Astrocyte (in vitro differentiated cells and primary cell): ENCODE measurements around the gene HPSE2.

Source experiments
- CTCF ChIP-seq: IDR thresholded peaks from 2 replicates; pipeline ENCODE4 v1.5.1; 2011; ENCODE audit warnings: low read depth, mild to moderate bottlenecking, inconsistent platforms, low read length, moderate library complexity; ENCODE audit not compliant: insufficient read depth
- EZH2 ChIP-seq: IDR thresholded peaks from 2 replicates; pipeline ENCODE4 v1.6.1; 2012; ENCODE audit warnings: mild to moderate bottlenecking, low read length, inconsistent platforms; ENCODE audit not compliant: insufficient read depth

- TF ChIP-seq CTCF: no peak
- TF ChIP-seq EZH2: no peak
Measured at GRCh38 chr10:98676895-98677294, 558.8 kb downstream of the HPSE2 start.
